Suppressor macrophage treated with lipopolysaccharide for 1 hour (primary cell): ENCODE measurements around the gene CRYZ.
A peak's percentile ranks its signal among the peaks of the same experiment; 100 is the strongest.
"Not testable (repeated sequence)": the region's sequence is repeated elsewhere in the genome, so short reads cannot be mapped to it uniquely, and the experiment has no call there.

ENCODE experiments used
- DNase-seq, 3 donors: peaks; one replicate each; pipeline ENCODE4 v3.0.0-alpha.2; 2020 to 2022

Gene CRYZ, protein sequence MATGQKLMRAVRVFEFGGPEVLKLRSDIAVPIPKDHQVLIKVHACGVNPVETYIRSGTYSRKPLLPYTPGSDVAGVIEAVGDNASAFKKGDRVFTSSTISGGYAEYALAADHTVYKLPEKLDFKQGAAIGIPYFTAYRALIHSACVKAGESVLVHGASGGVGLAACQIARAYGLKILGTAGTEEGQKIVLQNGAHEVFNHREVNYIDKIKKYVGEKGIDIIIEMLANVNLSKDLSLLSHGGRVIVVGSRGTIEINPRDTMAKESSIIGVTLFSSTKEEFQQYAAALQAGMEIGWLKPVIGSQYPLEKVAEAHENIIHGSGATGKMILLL

DNA sequence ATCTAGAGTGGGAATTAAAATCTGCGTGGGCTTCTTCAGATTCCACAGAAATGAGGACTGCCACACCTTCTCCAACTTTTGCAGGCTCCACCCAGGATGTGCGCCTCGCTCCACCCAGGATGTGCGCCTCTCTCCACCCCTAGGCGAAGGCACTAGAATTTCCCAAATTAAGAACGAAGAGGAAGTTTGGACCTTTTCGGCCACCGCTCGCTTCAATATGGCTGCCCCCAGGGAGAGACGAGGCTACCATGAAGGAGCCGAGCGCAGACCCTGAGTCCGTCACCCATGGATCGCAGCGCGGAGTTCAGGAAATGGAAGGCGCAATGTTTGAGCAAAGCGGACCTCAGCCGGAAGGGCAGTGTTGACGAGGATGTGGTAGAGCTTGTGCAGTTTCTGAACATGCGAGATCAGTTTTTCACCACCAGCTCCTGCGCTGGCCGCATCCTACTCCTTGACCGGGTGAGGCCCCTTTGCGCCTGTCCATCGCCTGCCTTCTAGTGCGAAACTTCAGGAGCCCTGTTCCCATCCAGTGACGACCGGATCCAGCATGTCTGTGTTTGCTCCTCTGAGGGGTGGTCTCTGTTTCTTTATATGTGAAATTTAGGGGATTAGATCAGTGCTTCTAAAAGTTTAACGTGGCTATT, at the start of gene CRYZ, which contains the start of gene TYW3:
Gene CRYZ (minus strand): TSS at position 91 of the 644 bp plus-strand sequence. CDS start 8,229 bp downstream, outside the sequence.
Gene TYW3 (plus strand): TSS at position 193 of the 644 bp plus-strand sequence. CDS start 93 bp downstream, at position 286.
- DNase-seq: peak; percentile 95 to 96 (median 96)

DNA sequence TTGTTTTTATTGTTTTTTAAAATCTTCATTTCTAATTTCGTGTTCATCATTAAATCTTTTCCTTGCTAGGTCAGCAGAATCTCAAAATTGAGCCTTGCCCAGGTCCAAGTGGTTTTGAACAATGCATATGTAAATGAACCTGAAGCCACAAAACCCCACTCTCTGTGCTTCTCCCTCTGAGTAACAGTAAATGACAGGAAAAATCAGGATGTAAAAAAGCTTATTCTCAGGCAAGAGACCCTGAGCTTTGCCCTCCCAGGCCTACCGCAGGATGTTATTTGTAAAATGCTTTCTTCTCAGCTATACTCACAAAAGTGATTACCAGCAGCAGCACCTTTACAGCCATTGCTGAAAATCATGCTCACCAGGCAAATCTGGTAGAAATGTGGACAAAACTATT, 47.7 kb upstream of the CRYZ start:
- no peak for DNase-seq

DNA sequence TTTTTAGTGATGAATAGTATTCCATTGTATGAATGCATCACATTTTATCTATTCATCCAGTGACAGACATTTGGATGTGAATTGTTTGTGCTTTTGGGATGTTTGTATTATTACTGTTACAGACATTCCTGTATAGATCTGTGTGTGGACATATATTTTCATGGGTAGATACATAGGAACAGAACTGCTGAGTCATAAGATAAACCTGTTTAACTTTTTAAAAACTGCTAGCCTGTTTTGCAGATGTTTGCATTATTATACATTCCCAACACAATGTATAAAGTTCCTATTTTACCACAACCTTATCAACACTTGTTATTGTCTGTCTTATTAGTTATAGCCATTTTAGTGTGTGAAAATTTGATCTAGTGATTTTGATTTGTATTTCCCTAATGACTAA, 46.9 kb upstream of the CRYZ start:
- DNase-seq: no peak

- DNase-seq: no peak
These were observed 44.7 kb upstream of the CRYZ start for GRCh38 chr1:74777525-74777924.

DNA sequence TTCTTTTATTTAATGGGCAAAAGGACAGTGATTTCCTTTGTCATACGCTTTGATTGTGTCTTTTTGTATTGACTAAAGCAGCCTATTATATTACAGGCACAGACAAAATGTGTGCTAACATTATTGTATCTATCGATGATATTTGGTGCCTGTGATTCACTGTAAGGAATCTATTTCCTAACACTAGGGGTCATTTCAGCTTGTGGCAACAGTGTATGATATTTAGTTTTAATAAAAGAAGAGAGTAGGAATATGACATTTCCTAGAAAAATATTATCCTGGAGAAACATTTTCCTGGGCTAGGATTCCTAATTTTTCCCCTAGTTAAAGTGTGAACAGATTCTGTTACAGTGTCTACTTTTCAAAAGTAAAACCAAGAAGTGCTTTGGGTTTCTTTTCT, 42.9 kb upstream of the CRYZ start:
- DNase-seq: no peak

- DNase-seq: no peak
These were observed 40.7 kb upstream of the CRYZ start for GRCh38 chr1:74773582-74773981.

DNA sequence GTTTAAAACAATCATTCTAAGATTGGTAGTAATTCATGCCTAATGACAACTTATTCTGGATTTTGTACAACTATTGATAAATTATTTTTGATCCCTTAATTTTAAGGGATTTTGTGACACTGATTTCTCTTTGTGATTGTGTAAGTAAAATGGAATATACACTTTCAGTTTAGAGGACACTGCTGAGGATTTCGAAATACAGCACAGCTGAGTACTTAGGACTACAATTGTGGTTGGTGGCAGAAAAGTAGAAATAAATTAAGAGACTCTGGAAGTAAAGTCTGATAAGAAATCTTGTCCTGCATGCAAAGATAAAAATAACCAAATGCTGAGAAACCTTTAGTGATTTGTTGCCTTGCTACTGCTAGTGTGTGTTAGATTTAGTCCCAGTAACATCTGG, 40.1 kb upstream of the CRYZ start:
- DNase-seq: peak in 2 of 3 donors; percentile 8 to 18

DNA sequence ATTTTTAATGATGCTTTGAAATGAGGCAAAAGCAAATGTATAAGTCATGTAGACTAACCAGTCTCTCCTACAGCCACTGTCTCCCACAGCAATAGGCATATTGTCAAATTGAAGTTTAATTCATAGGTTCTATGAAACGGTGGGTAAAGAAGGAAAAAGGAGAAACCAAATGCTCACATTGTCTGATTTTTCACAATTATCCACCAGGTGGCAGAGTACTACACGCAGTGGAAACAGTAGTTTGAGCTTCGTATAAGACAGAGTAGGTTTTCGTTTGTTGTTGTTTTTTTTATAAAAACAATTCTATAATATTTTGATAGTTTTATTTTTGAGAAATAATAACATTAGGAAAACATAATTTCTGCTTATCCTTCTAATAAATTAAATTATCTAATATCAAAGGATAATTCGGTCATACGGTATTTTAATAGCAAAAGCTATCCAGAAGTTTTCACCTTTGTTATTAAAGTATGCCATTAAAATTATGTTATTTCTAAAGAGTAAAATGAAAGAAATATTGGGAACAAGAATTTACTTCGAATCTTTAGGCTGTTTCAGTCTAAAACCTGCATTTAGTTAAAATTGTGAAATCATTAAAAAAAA, 39.2 kb upstream of the CRYZ start:
- peak; percentile 63 to 69 (median 67) for DNase-seq

- peak in 2 of 3 donors; percentile 10 to 28 for DNase-seq
These were observed 34.6 kb upstream of the CRYZ start for GRCh38 chr1:74767490-74767889.

GRCh38 chr1:74766579-74766978, 33.7 kb upstream of the CRYZ start:
- DNase-seq: no peak

DNA sequence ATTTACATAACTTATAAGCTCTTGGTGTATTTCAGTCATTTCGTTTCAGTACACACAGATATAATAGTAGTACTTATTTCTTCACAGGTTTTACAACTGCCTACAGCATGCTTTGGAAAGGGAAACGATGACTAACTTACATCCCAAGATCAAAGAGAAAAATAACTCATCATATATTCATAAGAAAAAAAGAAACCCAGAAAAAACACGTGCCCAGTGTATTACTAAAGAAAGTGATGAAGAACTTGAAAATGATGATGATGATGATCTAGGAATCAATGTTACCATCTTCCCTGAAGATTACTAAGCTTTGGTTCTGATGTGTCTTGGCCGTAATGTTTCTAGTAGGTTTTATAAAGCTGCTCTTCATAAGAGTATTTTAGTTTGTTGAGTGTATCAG, 31.0 kb upstream of the CRYZ start:
- no peak for DNase-seq

GRCh38 chr1:74756650-74757049, 23.8 kb upstream of the CRYZ start:
- not testable (repeated sequence) for DNase-seq

DNA sequence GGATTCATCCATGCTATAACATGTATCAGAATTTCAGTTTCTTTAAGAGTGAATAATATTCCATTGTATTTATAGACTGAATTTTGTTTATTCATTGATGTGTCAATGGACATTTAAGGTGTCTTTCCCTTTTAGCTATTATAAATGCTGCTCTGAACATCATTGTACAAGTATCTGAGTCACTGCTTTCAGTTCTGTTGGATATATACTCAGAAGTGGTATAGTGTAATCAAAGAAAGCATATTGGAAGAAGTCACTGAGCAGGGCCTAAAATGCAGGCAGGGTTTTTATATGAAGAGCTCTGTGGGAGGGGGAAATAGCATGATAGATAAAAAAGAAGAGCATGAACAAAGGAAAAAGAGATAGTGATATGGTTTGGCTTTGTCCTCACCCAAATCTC, 22.6 kb upstream of the CRYZ start:
- DNase-seq: no peak

- DNase-seq: no peak
These were observed 20.3 kb upstream of the CRYZ start for GRCh38 chr1:74753104-74753503.

- DNase-seq: no peak
These were observed 16.1 kb upstream of the CRYZ start for GRCh38 chr1:74748960-74749359.

GRCh38 chr1:74745247-74745646, 12.4 kb upstream of the CRYZ start:
- not testable (repeated sequence) for DNase-seq

GRCh38 chr1:74740307-74740980, 7.6 kb upstream of the CRYZ start:
- DNase-seq: not testable (repeated sequence)

- no peak for DNase-seq
These were observed 4.5 kb upstream of the CRYZ start for GRCh38 chr1:74737333-74737732.

- peak; percentile 78 to 82 (median 80) for DNase-seq
These were observed 994 bp upstream of the CRYZ start for GRCh38 chr1:74733604-74734484.

- DNase-seq: peak in 1 of 3 donors; percentile 8
These were observed 541 bp downstream of the CRYZ start for GRCh38 chr1:74732071-74732946.

DNA sequence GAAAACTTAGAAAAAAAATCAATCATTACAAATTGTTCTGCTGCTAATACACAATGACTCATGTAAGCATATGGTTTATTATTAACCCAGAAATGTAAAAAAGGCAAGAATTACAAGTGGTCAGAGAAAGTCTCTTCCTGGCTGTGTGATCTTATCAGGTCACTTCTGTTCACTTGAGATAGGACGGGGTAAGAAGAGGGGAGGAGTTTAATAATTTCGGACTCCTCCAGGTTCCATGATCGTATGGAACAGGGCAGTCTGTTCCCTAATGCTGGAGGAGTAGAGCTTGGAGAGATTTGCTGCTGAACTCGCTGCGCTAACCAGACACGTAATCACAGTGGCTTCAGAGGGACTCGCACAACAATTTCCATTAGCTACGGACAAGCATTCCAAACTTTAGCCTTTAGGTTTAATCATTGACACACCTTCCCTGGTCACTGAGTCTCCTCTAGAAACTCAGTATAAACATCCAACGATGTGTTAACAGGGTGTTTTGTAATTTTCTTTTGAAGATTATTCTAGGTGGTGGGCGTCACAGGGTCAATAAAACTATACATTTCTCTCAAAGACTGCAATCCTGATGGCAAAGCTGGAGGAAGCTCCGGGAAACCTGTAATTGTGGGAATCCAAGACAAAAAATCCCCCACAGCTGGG, 1.3 kb downstream of the CRYZ start:
- DNase-seq: no peak
